Type B pancreatic cell (in vitro differentiated cells): Measurements from ENCODE around the gene COQ9. TPM values are rescaled to one million over a fixed set of nuclear protein-coding genes. Genes with fewer than 3 reads are reported as not detected.

ENCODE experiments used
- DNase-seq: peaks from one replicate; pipeline ENCODE4 v3.0.0; 2021; ENCODE audit warnings: mixed read lengths; ENCODE audit not compliant: unreplicated experiment; ENCODE audit errors: extremely low spot score
- H3K27ac Mint-ChIP-seq: 2 replicates; pipeline ENCODE4 v1.8.0; 2021; ENCODE audit warnings: mild to moderate bottlenecking, mixed read lengths
- H3K27me3 Mint-ChIP-seq: 2 replicates; pipeline ENCODE4 v1.8.0; 2021; ENCODE audit warnings: mixed read lengths
- H3K36me3 Mint-ChIP-seq: 2 replicates; pipeline ENCODE4 v1.8.0; 2021; ENCODE audit warnings: mixed read lengths
- H3K4me1 Mint-ChIP-seq: one replicate; pipeline ENCODE4 v1.8.0; 2021; ENCODE audit warnings: mixed read lengths; ENCODE audit not compliant: unreplicated experiment
- H3K4me3 Mint-ChIP-seq: 2 replicates; pipeline ENCODE4 v1.8.0; 2021; ENCODE audit warnings: mild to moderate bottlenecking, mixed read lengths
- H3K9me3 Mint-ChIP-seq: 2 replicates; pipeline ENCODE4 v1.8.0; 2021; ENCODE audit warnings: mixed read lengths
- total RNA-seq: library from RNA; stranded (reverse); gene quantifications from 2 replicates; pipeline ENCODE4 v1.2.1, GENCODE V29; 2021; ENCODE audit warnings: low replicate concordance
- TF ChIP-seq, protein P1 (sequence below): fragments of 200-600 bp; sonication (generic); conservative IDR thresholded peaks from 2 replicates; pipeline ENCODE4 v1.5.0; 2021; ENCODE audit warnings: antibody characterized with exemption, mild to moderate bottlenecking

Gene COQ9
- total RNA-seq, 1 donor from 2014 or later: 73.1 TPM

DNA sequence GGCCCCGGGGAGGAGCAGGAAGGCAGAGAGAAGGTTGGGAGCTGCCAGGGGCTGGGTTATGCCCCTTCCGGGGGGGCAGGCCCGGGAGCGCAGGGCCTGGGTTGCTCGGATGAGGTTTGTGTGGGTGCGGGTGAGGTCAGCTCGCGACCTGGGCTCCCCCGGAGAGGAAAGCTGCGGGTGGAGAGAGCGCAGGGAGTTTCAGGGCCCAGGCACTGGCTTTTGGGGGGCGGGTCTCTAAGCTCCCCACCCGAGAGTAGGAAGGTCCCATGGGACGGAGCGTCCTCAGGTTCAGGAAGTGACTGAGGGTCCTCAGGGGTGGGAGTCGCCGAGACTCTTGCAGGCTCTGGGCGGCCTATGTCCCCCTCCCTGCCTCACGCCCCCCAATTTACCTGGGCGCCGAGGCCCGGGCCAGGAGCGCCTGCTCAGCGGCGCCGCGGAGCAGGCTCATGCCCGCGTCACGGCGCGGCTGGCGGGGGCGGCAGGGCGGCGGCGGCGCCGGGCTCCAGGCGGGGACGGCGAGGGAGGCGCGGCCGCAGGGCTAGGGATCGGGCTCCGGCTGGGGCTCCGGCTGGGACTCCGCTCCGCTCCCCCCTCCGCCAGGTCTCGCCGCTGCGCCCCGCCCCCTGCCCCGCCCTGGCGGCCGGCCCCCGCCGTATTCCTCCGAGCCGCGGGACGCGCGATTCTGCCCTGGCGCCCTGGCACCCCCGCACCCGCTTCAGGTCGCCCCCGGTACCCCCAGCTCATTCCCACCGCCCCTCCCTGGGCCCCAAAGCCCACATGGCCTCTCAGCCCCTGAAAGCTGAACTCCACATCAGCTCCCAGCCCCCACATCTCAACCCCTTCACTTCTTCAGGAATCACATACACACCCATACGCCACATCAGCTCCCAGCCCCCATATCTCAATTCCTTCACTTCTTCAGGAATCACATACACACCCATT is 38.9 kb downstream of the COQ9 start, which contains the start of gene DOK4:
TSS of gene DOK4 (minus strand) at position 578 of the 942 bp plus-strand sequence. CDS start 6,986 bp downstream, outside the sequence.
- Mint-ChIP-seq H3K9me3 (no peaks in the 10 kb centered on the region), H3K4me1 (peaks cover 24% of the 10 kb centered on the region), H3K27ac (peak within 1 kb of the TSS; percentile 67), H3K4me3 (peak within 1 kb of the TSS; percentile 93), H3K36me3 (no peaks in the 10 kb centered on the region), H3K27me3 (no peaks in the 10 kb centered on the region)
- TF ChIP-seq, protein P1, sequence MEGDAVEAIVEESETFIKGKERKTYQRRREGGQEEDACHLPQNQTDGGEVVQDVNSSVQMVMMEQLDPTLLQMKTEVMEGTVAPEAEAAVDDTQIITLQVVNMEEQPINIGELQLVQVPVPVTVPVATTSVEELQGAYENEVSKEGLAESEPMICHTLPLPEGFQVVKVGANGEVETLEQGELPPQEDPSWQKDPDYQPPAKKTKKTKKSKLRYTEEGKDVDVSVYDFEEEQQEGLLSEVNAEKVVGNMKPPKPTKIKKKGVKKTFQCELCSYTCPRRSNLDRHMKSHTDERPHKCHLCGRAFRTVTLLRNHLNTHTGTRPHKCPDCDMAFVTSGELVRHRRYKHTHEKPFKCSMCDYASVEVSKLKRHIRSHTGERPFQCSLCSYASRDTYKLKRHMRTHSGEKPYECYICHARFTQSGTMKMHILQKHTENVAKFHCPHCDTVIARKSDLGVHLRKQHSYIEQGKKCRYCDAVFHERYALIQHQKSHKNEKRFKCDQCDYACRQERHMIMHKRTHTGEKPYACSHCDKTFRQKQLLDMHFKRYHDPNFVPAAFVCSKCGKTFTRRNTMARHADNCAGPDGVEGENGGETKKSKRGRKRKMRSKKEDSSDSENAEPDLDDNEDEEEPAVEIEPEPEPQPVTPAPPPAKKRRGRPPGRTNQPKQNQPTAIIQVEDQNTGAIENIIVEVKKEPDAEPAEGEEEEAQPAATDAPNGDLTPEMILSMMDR: no peak
- DNase-seq: peak; percentile 83

DNA sequence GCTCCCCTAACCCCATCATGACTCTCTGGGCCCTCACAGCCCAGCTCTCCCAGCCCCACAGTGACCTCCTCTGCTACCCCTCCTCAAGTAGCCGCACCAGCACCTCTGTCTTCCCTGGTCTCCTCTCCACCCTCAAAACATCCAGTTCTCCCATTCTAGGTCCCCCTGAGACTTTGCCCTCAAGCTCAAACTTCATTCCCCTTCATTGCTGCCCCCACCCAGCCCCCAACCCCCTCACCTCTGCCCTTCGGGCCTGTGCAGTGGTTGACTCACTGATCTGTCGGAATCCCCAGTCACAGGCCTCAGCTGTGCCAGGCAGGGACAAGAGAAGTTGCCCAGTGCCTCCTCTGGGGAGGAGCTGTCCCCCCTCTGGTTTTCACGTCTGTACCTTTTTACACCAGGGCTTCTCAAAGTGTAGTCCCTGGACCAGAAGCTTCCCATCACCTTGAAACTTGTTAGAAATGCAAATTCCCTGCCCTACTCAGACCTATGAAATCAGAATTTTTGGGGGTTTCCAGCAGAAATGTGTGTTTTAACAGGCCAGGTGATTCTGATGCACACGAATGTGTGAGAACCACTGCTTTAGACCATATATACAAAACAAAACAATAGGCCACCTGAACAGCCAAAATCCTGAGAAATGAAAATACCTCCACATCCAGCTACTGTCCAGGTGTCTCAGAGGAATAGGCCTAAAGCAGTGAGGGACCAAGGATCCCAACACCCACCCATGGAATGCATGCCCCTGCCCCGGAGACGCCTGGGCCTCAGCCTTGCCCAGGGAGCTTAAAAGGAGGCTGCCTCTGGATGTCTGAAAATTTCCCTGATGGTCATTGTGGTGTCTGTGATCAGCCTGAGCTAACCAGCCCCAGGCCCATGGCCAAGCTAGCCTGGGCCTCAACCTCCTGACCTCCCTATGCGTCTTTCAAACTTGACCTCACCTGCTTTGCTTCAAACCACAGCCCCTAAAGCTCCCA is 39.9 kb downstream of the COQ9 start:
- Mint-ChIP-seq H3K4me3 (peak overlapping the region; percentile 86), H3K4me1 (peaks cover 24% of the 10 kb centered on the region), H3K36me3 (no peaks in the 10 kb centered on the region), H3K9me3 (no peaks in the 10 kb centered on the region), H3K27me3 (no peaks in the 10 kb centered on the region), H3K27ac (peak overlapping the region; percentile 67)
- TF ChIP-seq, protein P1: no peak
- no peak for DNase-seq

DNA sequence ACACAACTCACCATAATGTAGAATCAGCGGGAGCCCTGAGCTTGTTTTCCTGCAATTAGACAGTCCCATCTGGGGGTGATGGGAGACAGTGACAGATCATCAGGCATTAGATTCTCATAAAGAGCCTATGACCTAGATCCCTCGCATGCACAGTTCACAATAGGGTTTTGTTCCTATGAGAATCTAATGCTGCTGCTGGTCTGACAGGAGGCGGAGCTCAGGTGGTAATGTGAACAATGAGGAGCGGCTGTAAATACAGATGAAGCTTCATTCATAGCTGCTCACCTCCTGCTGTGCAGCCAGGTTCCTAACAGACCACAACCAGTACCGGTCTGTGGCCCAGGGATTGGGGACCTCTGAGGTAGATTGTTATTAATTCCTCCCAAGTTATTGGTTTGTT is 42.0 kb downstream of the COQ9 start:
- H3K27ac Mint-ChIP-seq: no peak overlapping the region
- no peaks in the 10 kb centered on the region for H3K9me3 Mint-ChIP-seq
- peaks cover 21% of the 10 kb centered on the region for H3K4me1 Mint-ChIP-seq
- H3K36me3 Mint-ChIP-seq: no peaks in the 10 kb centered on the region
- TF ChIP-seq, protein P1: no peak
- no peak for DNase-seq
- no peaks in the 10 kb centered on the region for H3K27me3 Mint-ChIP-seq
- H3K4me3 Mint-ChIP-seq: no peak overlapping the region

DNA sequence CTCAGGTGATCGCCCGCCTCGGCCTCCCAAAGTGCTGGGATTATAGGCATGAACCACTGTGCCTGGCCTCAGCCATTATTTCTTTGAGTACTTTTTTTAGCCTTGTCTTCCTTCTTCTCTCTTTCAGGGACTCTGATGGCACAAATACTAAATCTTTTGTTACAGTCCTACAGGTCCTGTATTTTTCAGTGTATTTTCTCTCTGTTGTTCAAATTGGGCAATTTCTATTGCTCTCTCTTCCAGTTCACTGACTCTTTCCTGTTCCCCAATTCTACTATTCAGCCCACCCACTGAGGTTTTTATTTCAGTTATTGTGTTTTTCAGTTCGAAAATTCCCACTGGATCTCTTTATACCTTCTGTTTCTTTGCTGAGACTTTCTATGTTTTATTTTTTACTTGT is 46.5 kb downstream of the COQ9 start:
- Mint-ChIP-seq H3K27me3 (no peaks in the 10 kb centered on the region), H3K9me3 (no peaks in the 10 kb centered on the region), H3K36me3 (no peaks in the 10 kb centered on the region), H3K4me1 (peaks cover 4% of the 10 kb centered on the region), H3K27ac (no peak overlapping the region), H3K4me3 (no peak overlapping the region)
- TF ChIP-seq, protein P1: no peak
- no peak for DNase-seq

DNA sequence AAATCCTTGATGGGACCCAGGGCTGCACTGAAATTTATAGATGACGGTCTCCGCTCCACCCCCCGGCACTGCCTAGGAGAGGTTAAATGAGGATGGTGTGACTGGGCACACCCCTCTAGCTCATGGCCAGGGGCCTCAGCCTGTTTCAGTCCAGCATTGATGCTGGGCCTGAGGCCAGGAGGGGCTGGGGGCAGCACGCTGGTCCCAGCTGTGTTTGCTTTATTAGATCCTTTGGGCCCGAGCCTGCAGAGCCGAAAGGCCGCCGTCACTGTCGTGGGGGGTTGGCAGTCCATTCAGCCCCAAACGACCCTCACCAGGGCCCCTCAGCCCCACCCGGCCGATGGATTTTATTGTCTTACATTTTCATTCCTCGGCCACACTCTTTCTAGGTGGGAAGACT is 49.8 kb downstream of the COQ9 start:
- TF ChIP-seq, protein P1: no peak
- peaks cover 17% of the 10 kb centered on the region for H3K4me1 Mint-ChIP-seq
- DNase-seq: no peak
- H3K27me3 Mint-ChIP-seq: no peaks in the 10 kb centered on the region
- no peak overlapping the region for H3K4me3 Mint-ChIP-seq
- H3K36me3 Mint-ChIP-seq: no peaks in the 10 kb centered on the region
- H3K9me3 Mint-ChIP-seq: no peaks in the 10 kb centered on the region
- H3K27ac Mint-ChIP-seq: no peak overlapping the region
